H4 (cell line): ENCODE measurements around the gene SH3BP4. TPM values are rescaled to one million over a fixed set of nuclear protein-coding genes. Genes with fewer than 3 reads are reported as not detected.
A peak's percentile ranks its signal among the peaks of the same experiment; 100 is the strongest.

ENCODE experiments used
- DNase-seq: peaks from one replicate; pipeline ENCODE4 v3.0.0-alpha.2; 2015; ENCODE audit warnings: low spot score
- total RNA-seq: library from RNA; depleted of rRNA; stranded (reverse); fragments of >200 nt; shearing (Covaris generic); gene quantifications from 2 replicates; pipeline ENCODE4 v1.2.3, GENCODE V29; 2014

The SH3BP4 gene
- total RNA-seq, 1 experiment from 2014 or later = 78.6 TPM

- DNase-seq = no peak
These were observed 13.0 kb downstream of the SH3BP4 start for GRCh38 chr2:234964631-234965461.

GRCh38 chr2:234966340-234966739 is 14.5 kb downstream of the SH3BP4 start:
- DNase-seq = no peak

- no peak for DNase-seq
These were observed 15.5 kb downstream of the SH3BP4 start for GRCh38 chr2:234967201-234967869.

GRCh38 chr2:234967870-234968208 is 16.0 kb downstream of the SH3BP4 start:
- no peak for DNase-seq

- no peak for DNase-seq
These were observed 17.0 kb downstream of the SH3BP4 start for GRCh38 chr2:234968631-234969305.

- no peak for DNase-seq
These were observed 17.7 kb downstream of the SH3BP4 start for GRCh38 chr2:234969306-234970098.

- DNase-seq = no peak
These were observed 18.3 kb downstream of the SH3BP4 start for GRCh38 chr2:234970099-234970440.

- peak; percentile 70 for DNase-seq
These were observed 18.7 kb downstream of the SH3BP4 start for GRCh38 chr2:234970477-234970882.

- DNase-seq = no peak
These were observed 19.7 kb downstream of the SH3BP4 start for GRCh38 chr2:234971496-234971895.

GRCh38 chr2:234973008-234973407 is 21.2 kb downstream of the SH3BP4 start:
- DNase-seq = no peak

- DNase-seq = no peak
These were observed 22.9 kb downstream of the SH3BP4 start for GRCh38 chr2:234974501-234975385.

GRCh38 chr2:234975611-234976010 is 23.8 kb downstream of the SH3BP4 start:
- no peak for DNase-seq

GRCh38 chr2:234976479-234977227 is 24.8 kb downstream of the SH3BP4 start:
- no peak for DNase-seq

GRCh38 chr2:234977228-234977679 is 25.4 kb downstream of the SH3BP4 start:
- no peak for DNase-seq

GRCh38 chr2:234978466-234979203 is 26.8 kb downstream of the SH3BP4 start:
- DNase-seq = peak; percentile 87

GRCh38 chr2:234979204-234980167 is 27.7 kb downstream of the SH3BP4 start:
- no peak for DNase-seq

GRCh38 chr2:234980451-234981187 is 28.8 kb downstream of the SH3BP4 start:
- DNase-seq = peak; percentile 63
